Smooth muscle cell (in vitro differentiated cells): ENCODE data around the gene SAMMSON. TPM values are rescaled to one million over a fixed set of nuclear protein-coding genes. Genes with fewer than 3 reads are reported as not detected.

Experiments
- DNase-seq: peaks from one replicate; lab custom pipeline; 2025; ENCODE audit not compliant: unreplicated experiment; lab: John Stamatoyannopoulos, UW
- H2AFZ ChIP-seq: fragments of 200-600 bp; sonication (generic); 2 replicates; pipeline ENCODE4 v1.6.0; 2016; ENCODE audit warnings: antibody characterized with exemption, low read depth, mild to moderate bottlenecking
- H3F3A ChIP-seq: fragments of 200-600 bp; sonication (generic); 2 replicates; pipeline ENCODE4 v1.6.0; 2017; ENCODE audit warnings: antibody characterized with exemption, low read depth
- H3K27ac ChIP-seq: fragments of 200-600 bp; sonication (generic); 2 replicates; pipeline ENCODE4 v1.5.1; 2016; ENCODE audit warnings: low read depth, mild to moderate bottlenecking
- H3K27me3 ChIP-seq: fragments of 200-600 bp; sonication (generic); 2 replicates; pipeline ENCODE4 v1.6.1; 2016; ENCODE audit warnings: low read depth, mild to moderate bottlenecking
- H3K36me3 ChIP-seq: fragments of 200-600 bp; sonication (generic); 2 replicates; pipeline ENCODE4 v1.5.1; 2016; ENCODE audit warnings: low read depth
- H3K4me1 ChIP-seq: fragments of 200-600 bp; sonication (generic); 2 replicates; pipeline ENCODE4 v1.5.1; 2016; ENCODE audit warnings: low read depth
- H3K4me2 ChIP-seq: fragments of 200-600 bp; sonication (generic); 2 replicates; pipeline ENCODE4 v1.6.0; 2016; ENCODE audit warnings: mild to moderate bottlenecking
- H3K4me3 ChIP-seq: fragments of 200-600 bp; sonication (generic); 2 replicates; pipeline ENCODE4 v1.5.1; 2016; ENCODE audit warnings: mild to moderate bottlenecking
- H3K79me2 ChIP-seq: fragments of 200-600 bp; sonication (generic); 2 replicates; pipeline ENCODE4 v1.6.0; 2016; ENCODE audit warnings: low read depth, mild to moderate bottlenecking
- H3K9ac ChIP-seq: fragments of 200-600 bp; sonication (generic); 2 replicates; pipeline ENCODE4 v1.6.0; 2016; ENCODE audit warnings: low read depth
- H3K9me3 ChIP-seq: fragments of 200-600 bp; sonication (generic); replicated peaks from 2 replicates; pipeline ENCODE4 v1.5.1; 2016; ENCODE audit warnings: low read depth
- H4K20me1 ChIP-seq: fragments of 200-600 bp; sonication (generic); 2 replicates; pipeline ENCODE4 v1.6.0; 2016; ENCODE audit warnings: low read depth
- CTCF ChIP-seq: fragments of 200-600 bp; sonication (generic); IDR thresholded peaks from 2 replicates; pipeline ENCODE4 v1.5.1; 2017; ENCODE audit warnings: borderline replicate concordance, mild to moderate bottlenecking, antibody characterized with exemption; ENCODE audit not compliant: insufficient read depth, poor library complexity, severe bottlenecking
- WGBS: methylation state at CpG from one replicate; pipeline ENCODE4 v1.1.7; 2016; ENCODE audit warnings: low lambda C conversion rate; 5-methylcytosine and 5-hydroxymethylcytosine counted together
- polyA plus RNA-seq: library from polyadenylated mRNA; unstranded; fragments of >200 nt; fragmentation: Nextera tagmentation; extraction: Ambion mirVana; gene quantifications from 2 replicates; pipeline ENCODE4 v1.2.1, GENCODE V29; 2016
- total RNA-seq: library from RNA; depleted of rRNA; stranded (reverse); fragments of >200 nt; gene quantifications from 2 replicates; pipeline ENCODE4 v1.2.3, GENCODE V29; 2014

Gene SAMMSON
- total and polyA plus RNA-seq, 2 experiments from 2014 or later, result not detected

DNA sequence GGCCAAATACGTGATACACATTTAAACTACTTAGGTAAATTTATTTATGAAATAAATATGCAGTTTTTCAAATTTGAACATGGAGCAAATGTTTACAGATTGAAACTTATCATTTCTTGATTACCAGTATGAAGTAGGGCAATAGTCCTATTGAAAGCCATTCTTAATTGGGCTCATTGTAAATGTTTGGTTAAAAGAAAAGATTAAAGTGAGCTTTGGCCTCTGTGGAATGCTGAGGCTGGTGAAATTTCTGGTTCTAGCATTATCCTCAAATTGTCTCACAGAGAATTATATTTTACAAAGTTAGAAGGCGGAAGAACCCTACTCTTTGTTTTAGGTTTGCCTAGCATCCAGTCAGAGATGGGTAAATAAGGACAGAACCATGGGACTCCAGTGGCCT, 73.2 kb downstream of the SAMMSON start:
- no peak overlapping the region for H3K4me2 ChIP-seq
- H3K9ac ChIP-seq, result no peak overlapping the region
- no peaks in the 10 kb centered on the region for H3K36me3 ChIP-seq
- H3K79me2 ChIP-seq, result no peaks in the 10 kb centered on the region
- WGBS, result 93% methylated on average over 2 of the region's 2 CpGs
- H3K27me3 ChIP-seq, result peaks cover 10% of the 10 kb centered on the region
- H3K4me1 ChIP-seq, result peaks cover 16% of the 10 kb centered on the region
- no peaks in the 10 kb centered on the region for H3K9me3 ChIP-seq
- no peak overlapping the region for H3K4me3 ChIP-seq
- H4K20me1 ChIP-seq, result no peaks in the 10 kb centered on the region
- TF ChIP-seq CTCF, result no peak
- DNase-seq, result no peak
- no peaks in the 10 kb centered on the region for H3F3A ChIP-seq
- H2AFZ ChIP-seq, result no peak overlapping the region
- no peak overlapping the region for H3K27ac ChIP-seq

DNA sequence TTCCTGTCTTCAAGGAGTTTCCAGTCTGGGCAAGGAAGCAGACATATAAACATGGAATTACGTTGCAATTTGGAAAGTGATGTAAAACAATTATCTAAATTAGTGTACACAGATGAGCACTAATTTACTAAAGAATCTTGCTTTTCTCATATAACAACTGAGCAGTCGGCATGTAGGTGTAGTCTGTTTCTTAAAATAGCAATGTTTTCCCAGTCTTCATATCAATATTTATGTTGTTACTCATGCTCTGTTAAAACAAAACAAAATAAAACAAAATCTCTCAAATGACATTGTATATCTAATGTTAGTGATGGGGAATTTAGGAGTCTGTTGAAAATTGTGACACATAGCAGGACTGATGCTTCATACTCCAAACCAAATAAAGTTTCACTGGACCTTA, 75.6 kb downstream of the SAMMSON start:
- no peak overlapping the region for H3K9ac ChIP-seq
- no peaks in the 10 kb centered on the region for H3K9me3 ChIP-seq
- H3F3A ChIP-seq, result no peaks in the 10 kb centered on the region
- no peak overlapping the region for H3K4me2 ChIP-seq
- no peak overlapping the region for H3K4me3 ChIP-seq
- H2AFZ ChIP-seq, result no peak overlapping the region
- H3K27me3 ChIP-seq, result peaks cover 10% of the 10 kb centered on the region
- no peak for TF ChIP-seq CTCF
- WGBS, result 41% methylated on average over 2 of the region's 2 CpGs
- H3K79me2 ChIP-seq, result no peaks in the 10 kb centered on the region
- no peak for DNase-seq
- no peaks in the 10 kb centered on the region for H3K36me3 ChIP-seq
- no peak overlapping the region for H3K27ac ChIP-seq
- peaks cover 16% of the 10 kb centered on the region for H3K4me1 ChIP-seq
- no peaks in the 10 kb centered on the region for H4K20me1 ChIP-seq

DNA sequence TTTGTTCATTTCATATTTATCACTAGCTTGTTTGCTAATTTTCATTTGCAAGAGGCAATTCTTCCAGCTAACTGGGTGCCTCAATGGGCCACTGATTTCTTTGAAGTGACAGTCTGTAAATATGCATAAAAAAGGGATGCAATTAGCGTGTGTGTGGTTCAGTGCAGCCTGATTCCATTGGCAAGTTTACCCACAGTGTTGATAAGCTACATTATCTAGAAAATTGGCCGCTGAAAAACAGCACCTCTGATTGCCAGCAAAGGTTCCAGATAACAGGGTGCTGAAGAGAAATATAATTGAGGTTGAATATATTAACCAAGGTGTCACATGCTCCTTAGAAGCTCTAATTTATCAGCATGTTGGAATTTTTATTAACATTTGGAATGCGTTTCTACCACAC, 76.9 kb downstream of the SAMMSON start:
- WGBS, result 55% methylated on average over 3 of the region's 3 CpGs
- no peaks in the 10 kb centered on the region for H3F3A ChIP-seq
- no peak overlapping the region for H3K27ac ChIP-seq
- no peaks in the 10 kb centered on the region for H3K27me3 ChIP-seq
- no peak for TF ChIP-seq CTCF
- H3K9ac ChIP-seq, result no peak overlapping the region
- no peaks in the 10 kb centered on the region for H4K20me1 ChIP-seq
- DNase-seq, result no peak
- no peaks in the 10 kb centered on the region for H3K9me3 ChIP-seq
- H3K4me2 ChIP-seq, result no peak overlapping the region
- peaks cover 13% of the 10 kb centered on the region for H3K4me1 ChIP-seq
- H2AFZ ChIP-seq, result no peak overlapping the region
- no peaks in the 10 kb centered on the region for H3K79me2 ChIP-seq
- H3K4me3 ChIP-seq, result no peak overlapping the region
- H3K36me3 ChIP-seq, result no peaks in the 10 kb centered on the region

DNA sequence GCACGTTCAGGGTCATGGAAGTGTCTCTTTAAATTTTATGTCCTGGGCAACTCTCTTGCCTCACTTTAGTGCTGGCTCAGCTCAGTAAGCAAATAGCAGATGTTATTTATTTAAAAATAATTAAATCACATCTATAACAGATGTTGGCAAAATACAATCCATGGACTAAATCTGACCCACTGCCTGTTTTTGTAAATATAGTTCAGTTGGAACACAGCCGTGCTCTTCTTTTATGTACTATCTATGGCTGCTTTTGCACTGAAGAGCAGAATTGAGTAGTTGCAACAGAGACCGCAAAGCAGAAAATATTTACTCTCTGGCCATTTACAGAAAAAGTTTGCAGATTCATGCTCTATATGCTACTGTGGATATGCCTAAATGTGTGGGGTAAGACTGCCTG, 79.2 kb downstream of the SAMMSON start:
- H3K79me2 ChIP-seq, result no peaks in the 10 kb centered on the region
- H3K9me3 ChIP-seq, result no peaks in the 10 kb centered on the region
- H3K4me1 ChIP-seq, result no peaks in the 10 kb centered on the region
- H2AFZ ChIP-seq, result no peak overlapping the region
- no peak overlapping the region for H3K4me3 ChIP-seq
- no peaks in the 10 kb centered on the region for H3K27me3 ChIP-seq
- H3F3A ChIP-seq, result no peaks in the 10 kb centered on the region
- 89% methylated on average over 3 of the region's 3 CpGs for WGBS
- H3K4me2 ChIP-seq, result no peak overlapping the region
- H4K20me1 ChIP-seq, result no peaks in the 10 kb centered on the region
- DNase-seq, result no peak
- H3K27ac ChIP-seq, result no peak overlapping the region
- H3K9ac ChIP-seq, result no peak overlapping the region
- no peak for TF ChIP-seq CTCF
- H3K36me3 ChIP-seq, result no peaks in the 10 kb centered on the region
